ENCODE measurements around the gene ARFGAP1. TPM values are rescaled to one million over a fixed set of nuclear protein-coding genes. Genes with fewer than 3 reads are reported as not detected.
A peak's percentile ranks its signal among the peaks of the same experiment; 100 is the strongest.

Gene ARFGAP1
- total RNA-seq = 36.3 TPM
- 111 TPM for polyA plus RNA-seq
- long read RNA-seq, donor 1 = 0 reads
- long read RNA-seq, donor 2, transcript ARFGAP1-203 (13 exons, 3,281 nt) = major isoform, 14 of 54 reads
- long read RNA-seq, donor 2, partial matches to known transcripts = 28 of 54 reads
- long read RNA-seq, donor 2, other reads (novel, unspliced or antisense) = 0 of 54 reads
- long read RNA-seq, donor 3, transcript ARFGAP1-205 (5 exons, 2,640 nt) = major isoform, 6 of 15 reads
- long read RNA-seq, donor 3, transcript ARFGAP1-203 (13 exons, 3,281 nt) = major isoform, 6 of 15 reads
- long read RNA-seq, donor 3, partial matches to known transcripts = 0 of 15 reads
- long read RNA-seq, donor 3, other reads (novel, unspliced or antisense) = 0 of 15 reads
- long read RNA-seq, donor 4, partial matches to known transcripts = 0 of 5 reads
- long read RNA-seq, donor 4, other reads (novel, unspliced or antisense) = 0 of 5 reads
- long read RNA-seq, donor 5, transcript ARFGAP1-203 (13 exons, 3,281 nt) = major isoform, 5 of 11 reads
- long read RNA-seq, donor 5, partial matches to known transcripts = 0 of 11 reads
- long read RNA-seq, donor 5, other reads (novel, unspliced or antisense) = 0 of 11 reads
- long read RNA-seq, donor 6, transcript ARFGAP1-203 (13 exons, 3,281 nt) = major isoform, 7 of 22 reads
- long read RNA-seq, donor 6, partial matches to known transcripts = 12 of 22 reads
- long read RNA-seq, donor 6, other reads (novel, unspliced or antisense) = 0 of 22 reads
- long read RNA-seq, donor 7, partial matches to known transcripts = 0 of 2 reads
- long read RNA-seq, donor 7, other reads (novel, unspliced or antisense) = 0 of 2 reads
- long read RNA-seq, donor 8, partial matches to known transcripts = 0 of 5 reads
- long read RNA-seq, donor 8, other reads (novel, unspliced or antisense) = 0 of 5 reads
- long read RNA-seq, donor 9, transcript ARFGAP1-203 (13 exons, 3,281 nt) = major isoform, 6 of 7 reads
- long read RNA-seq, donor 9, partial matches to known transcripts = 0 of 7 reads
- long read RNA-seq, donor 9, other reads (novel, unspliced or antisense) = 0 of 7 reads
- long read RNA-seq, donor 10, partial matches to known transcripts = 0 of 7 reads
- long read RNA-seq, donor 10, other reads (novel, unspliced or antisense) = 0 of 7 reads

DNA sequence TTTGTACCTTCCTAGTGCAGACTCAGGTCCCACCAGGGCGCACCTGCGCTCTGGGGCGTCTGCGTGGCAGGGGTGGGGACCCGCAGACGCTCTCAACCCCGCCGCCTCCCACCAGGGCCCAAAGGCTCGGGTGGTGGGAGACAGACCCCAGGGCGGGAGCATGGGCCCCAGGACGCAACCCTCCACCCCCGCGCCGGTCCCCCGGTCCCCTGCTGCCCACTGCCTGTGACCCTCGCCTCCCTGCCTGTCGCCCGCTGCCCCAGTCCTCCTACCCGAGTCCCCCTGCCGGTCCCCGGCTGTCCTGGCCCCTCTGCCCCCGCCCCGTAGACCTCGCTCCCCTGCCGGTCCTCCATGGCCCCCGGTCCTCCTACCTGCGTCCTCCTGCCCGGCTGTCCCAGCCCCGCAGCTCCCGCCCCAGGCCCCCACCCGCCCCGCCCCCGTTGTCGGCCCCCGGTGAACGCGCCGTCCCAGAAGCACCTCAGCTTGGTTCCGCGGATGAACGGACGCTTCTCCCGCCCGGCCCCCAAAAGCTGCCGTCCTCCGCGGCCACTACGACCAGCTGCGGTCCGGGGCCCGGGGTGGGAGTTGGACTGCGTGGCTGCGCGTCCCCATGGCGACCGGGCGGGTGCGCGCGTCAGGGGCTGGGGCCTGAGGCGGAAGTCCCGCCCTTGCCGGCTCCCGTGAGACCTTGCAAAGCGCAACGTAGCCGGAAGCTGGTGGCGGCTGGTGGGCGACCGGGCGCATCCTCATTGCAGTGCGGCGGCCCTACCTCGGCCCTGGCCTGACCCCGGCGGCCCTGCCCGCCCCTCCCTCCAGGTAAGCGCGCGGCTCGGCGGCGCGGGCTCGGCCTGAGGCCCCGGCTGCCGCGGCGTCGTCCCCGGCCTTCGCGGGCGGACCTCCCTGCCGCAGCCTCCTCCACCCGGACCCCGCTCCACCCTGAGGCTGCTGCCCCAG lies at the start of gene ARFGAP1:
TSS of gene ARFGAP1 (plus strand) at position 709 of the 954 bp plus-strand sequence. CDS start 2,768 bp downstream, outside the sequence.
- H3K27me3 ChIP-seq (ENCODE audit: control insufficient read depth in 2 of 2, insufficient read depth in 1 of 2, low read length in 1 of 2) = peaks cover 0 to 20% of the 10 kb centered on the region in 2 donors
- H3K9me3 ChIP-seq (ENCODE audit: control insufficient read depth in 2 of 2, insufficient read depth in 1 of 2, low read length in 1 of 2) = peaks cover 0 to 2% of the 10 kb centered on the region in 2 donors
- H3K4me3 ChIP-seq (ENCODE audit: low read length in 2 of 2) = peak within 1 kb of the TSS; percentile 57 to 89
- H3K27ac ChIP-seq (ENCODE audit: low read depth in 1 of 2, low read length in 1 of 2) = no peak within 1 kb of the TSS
- H3K4me1 ChIP-seq (ENCODE audit: control insufficient read depth in 2 of 2, insufficient read depth in 2 of 2, low read length in 2 of 2) = peaks cover 9 to 16% of the 10 kb centered on the region in 2 donors
- WGBS = 1% methylated on average over 97 of the region's 97 CpGs
- DNase-seq (ENCODE audit: low read depth in 6 of 9, low spot score in 9 of 9) = peak; percentile 65 to 91 (median 81)
- peaks cover 20 to 21% of the 10 kb centered on the region in 2 donors for H3K36me3 ChIP-seq (ENCODE audit: control insufficient read depth in 2 of 2, insufficient read depth in 2 of 2, low read length in 1 of 2)

DNA sequence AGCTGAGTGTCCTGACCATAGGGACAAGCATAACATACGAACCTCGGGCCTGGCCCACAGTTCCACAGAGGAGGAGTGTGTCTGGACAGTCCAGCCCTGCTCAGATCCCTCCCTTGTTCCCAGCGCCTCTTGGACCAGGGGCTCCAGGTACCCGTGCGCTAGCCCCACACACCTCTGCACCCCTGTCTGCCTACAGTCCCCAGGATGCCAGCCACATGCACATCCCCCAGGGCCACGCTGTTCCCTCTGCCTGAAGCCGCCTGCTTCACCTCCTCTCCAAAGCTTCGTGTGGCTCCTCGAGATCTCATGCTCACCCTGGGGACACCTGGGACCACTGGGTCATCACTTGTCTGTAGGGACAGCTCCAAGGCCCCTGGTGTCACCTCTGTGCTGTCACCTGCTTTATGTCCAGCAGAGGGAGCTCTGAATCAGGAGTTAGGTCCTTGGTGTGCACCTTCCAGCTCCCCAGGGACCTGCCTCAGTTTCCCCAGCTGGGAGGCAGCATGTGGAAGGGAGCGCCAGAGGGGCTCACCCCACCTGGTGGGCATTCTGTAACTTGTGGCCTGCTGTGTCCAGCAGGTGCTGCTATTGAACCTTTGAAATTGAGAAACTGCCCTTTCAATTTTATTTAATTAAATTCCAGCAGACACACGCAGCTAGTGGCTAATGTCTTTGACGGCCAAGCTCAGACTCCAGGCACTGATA lies 49.3 kb upstream of the ARFGAP1 start:
- no peaks in the 10 kb centered on the region for H3K4me1 ChIP-seq (ENCODE audit: control insufficient read depth in 2 of 2, insufficient read depth in 2 of 2, low read length in 2 of 2)
- H3K9me3 ChIP-seq (ENCODE audit: control insufficient read depth in 2 of 2, insufficient read depth in 1 of 2, low read length in 1 of 2) = no peaks in the 10 kb centered on the region
- H3K4me3 ChIP-seq (ENCODE audit: low read length in 2 of 2) = no peak overlapping the region
- peak in 5 of 9 donors; percentile 24 to 53 (median 41) for DNase-seq (ENCODE audit: low read depth in 6 of 9, low spot score in 9 of 9)
- H3K27ac ChIP-seq (ENCODE audit: low read depth in 1 of 2, low read length in 1 of 2) = no peak overlapping the region
- 63% methylated on average over 12 of the region's 12 CpGs for WGBS
- peaks cover 0 to 59% of the 10 kb centered on the region in 2 donors for H3K27me3 ChIP-seq (ENCODE audit: control insufficient read depth in 2 of 2, insufficient read depth in 1 of 2, low read length in 1 of 2)
- H3K36me3 ChIP-seq (ENCODE audit: control insufficient read depth in 2 of 2, insufficient read depth in 2 of 2, low read length in 1 of 2) = no peaks in the 10 kb centered on the region

GRCh38 chr20:63223826-63224207 lies 48.8 kb upstream of the ARFGAP1 start:
- Histone ChIP-seq H3K4me1 (ENCODE audit: control insufficient read depth in 2 of 2, insufficient read depth in 2 of 2, low read length in 2 of 2) (no peaks in the 10 kb centered on the region), H3K9me3 (ENCODE audit: control insufficient read depth in 2 of 2, insufficient read depth in 1 of 2, low read length in 1 of 2) (no peaks in the 10 kb centered on the region), H3K27me3 (ENCODE audit: control insufficient read depth in 2 of 2, insufficient read depth in 1 of 2, low read length in 1 of 2) (peaks cover 0 to 65% of the 10 kb centered on the region in 2 donors), H3K36me3 (ENCODE audit: control insufficient read depth in 2 of 2, insufficient read depth in 2 of 2, low read length in 1 of 2) (no peaks in the 10 kb centered on the region), H3K4me3 (ENCODE audit: low read length in 2 of 2) (no peak overlapping the region), H3K27ac (ENCODE audit: low read depth in 1 of 2, low read length in 1 of 2) (no peak overlapping the region)
- no peak for DNase-seq (ENCODE audit: low read depth in 6 of 9, low spot score in 9 of 9)
- 86% methylated on average over 6 of the region's 6 CpGs for WGBS

GRCh38 chr20:63224412-63225081 lies 48.1 kb upstream of the ARFGAP1 start:
- Histone ChIP-seq H3K4me3 (ENCODE audit: low read length in 2 of 2) (no peak overlapping the region), H3K27ac (ENCODE audit: low read depth in 1 of 2, low read length in 1 of 2) (no peak overlapping the region), H3K36me3 (ENCODE audit: control insufficient read depth in 2 of 2, insufficient read depth in 2 of 2, low read length in 1 of 2) (no peaks in the 10 kb centered on the region), H3K9me3 (ENCODE audit: control insufficient read depth in 2 of 2, insufficient read depth in 1 of 2, low read length in 1 of 2) (no peaks in the 10 kb centered on the region), H3K27me3 (ENCODE audit: control insufficient read depth in 2 of 2, insufficient read depth in 1 of 2, low read length in 1 of 2) (peaks cover 0 to 68% of the 10 kb centered on the region in 2 donors), H3K4me1 (ENCODE audit: control insufficient read depth in 2 of 2, insufficient read depth in 2 of 2, low read length in 2 of 2) (no peaks in the 10 kb centered on the region)
- 57% methylated on average over 16 of the region's 16 CpGs for WGBS
- DNase-seq (ENCODE audit: low read depth in 6 of 9, low spot score in 9 of 9) = no peak

DNA sequence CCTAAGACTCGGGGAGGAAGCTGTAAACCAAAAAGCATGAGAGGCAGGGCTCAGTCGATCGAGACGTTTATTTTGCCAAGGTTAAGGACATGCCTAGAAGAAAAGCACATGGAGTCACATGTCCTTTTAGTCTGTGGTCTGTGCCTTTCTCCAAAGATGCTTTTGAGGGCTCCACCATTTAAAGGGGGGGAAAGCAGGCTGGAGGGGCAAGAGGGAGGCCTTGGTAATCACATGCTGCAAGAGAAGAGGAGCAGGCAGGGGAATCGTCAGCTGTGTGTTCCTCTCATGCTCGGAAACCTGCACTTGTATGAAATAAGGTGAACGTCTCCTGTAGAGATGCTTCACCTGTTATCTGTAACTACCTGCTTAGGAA lies 47.5 kb upstream of the ARFGAP1 start:
- 59% methylated on average over 7 of the region's 7 CpGs for WGBS
- DNase-seq (ENCODE audit: low read depth in 6 of 9, low spot score in 9 of 9) = no peak
- H3K36me3 ChIP-seq (ENCODE audit: control insufficient read depth in 2 of 2, insufficient read depth in 2 of 2, low read length in 1 of 2) = no peaks in the 10 kb centered on the region
- no peaks in the 10 kb centered on the region for H3K4me1 ChIP-seq (ENCODE audit: control insufficient read depth in 2 of 2, insufficient read depth in 2 of 2, low read length in 2 of 2)
- no peaks in the 10 kb centered on the region for H3K9me3 ChIP-seq (ENCODE audit: control insufficient read depth in 2 of 2, insufficient read depth in 1 of 2, low read length in 1 of 2)
- no peak overlapping the region for H3K4me3 ChIP-seq (ENCODE audit: low read length in 2 of 2)
- H3K27me3 ChIP-seq (ENCODE audit: control insufficient read depth in 2 of 2, insufficient read depth in 1 of 2, low read length in 1 of 2) = peaks cover 0 to 71% of the 10 kb centered on the region in 2 donors
- no peak overlapping the region for H3K27ac ChIP-seq (ENCODE audit: low read depth in 1 of 2, low read length in 1 of 2)

DNA sequence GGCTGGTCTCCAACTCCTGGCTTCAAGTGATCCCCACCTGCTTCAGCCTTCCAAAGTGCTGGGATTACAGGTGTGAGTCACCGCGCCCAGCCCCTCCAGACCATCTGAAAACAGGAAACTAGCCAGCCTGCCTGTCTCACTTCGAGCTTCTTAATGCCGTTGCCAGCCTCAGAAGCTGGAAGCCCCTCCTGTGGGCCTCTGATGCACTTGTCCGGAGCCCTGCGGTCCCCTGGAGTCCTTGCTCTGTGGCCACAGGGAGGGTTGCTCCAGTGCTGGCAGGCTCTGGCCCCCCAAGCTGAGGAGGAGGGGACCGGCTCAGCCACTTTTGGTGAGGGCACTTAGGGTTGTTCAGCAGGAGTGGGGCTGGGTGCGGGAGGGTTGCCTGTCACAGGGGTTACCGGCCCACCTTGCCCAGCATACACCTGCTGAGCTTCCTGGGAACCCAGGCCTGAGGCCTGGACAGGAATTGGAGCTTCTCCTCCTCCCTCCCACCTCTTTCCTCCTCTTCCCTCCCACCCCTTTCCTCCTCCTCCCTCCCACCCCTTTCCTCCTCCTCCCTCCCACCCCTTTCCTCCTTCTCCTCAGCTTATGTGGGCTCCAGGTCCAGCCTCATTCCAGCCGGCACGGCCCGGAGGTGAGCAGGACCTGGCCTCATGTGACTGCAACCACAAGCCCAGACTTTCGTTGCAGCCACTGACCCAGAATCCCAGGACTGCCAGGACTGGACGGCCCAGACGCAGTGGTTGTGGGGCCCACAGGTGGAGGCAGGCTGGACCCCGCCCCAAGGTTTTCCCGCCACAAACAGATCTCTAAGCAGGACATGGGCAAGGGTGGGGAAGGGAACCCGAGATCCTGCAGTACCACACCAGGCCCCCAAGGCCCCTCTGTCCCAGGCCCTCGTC lies 46.3 kb upstream of the ARFGAP1 start:
- Histone ChIP-seq H3K36me3 (ENCODE audit: control insufficient read depth in 2 of 2, insufficient read depth in 2 of 2, low read length in 1 of 2) (no peaks in the 10 kb centered on the region), H3K9me3 (ENCODE audit: control insufficient read depth in 2 of 2, insufficient read depth in 1 of 2, low read length in 1 of 2) (no peaks in the 10 kb centered on the region), H3K4me1 (ENCODE audit: control insufficient read depth in 2 of 2, insufficient read depth in 2 of 2, low read length in 2 of 2) (no peaks in the 10 kb centered on the region), H3K27ac (ENCODE audit: low read depth in 1 of 2, low read length in 1 of 2) (no peak overlapping the region), H3K27me3 (ENCODE audit: control insufficient read depth in 2 of 2, insufficient read depth in 1 of 2, low read length in 1 of 2) (peaks cover 0 to 75% of the 10 kb centered on the region in 2 donors), H3K4me3 (ENCODE audit: low read length in 2 of 2) (no peak overlapping the region)
- 90% methylated on average over 19 of the region's 19 CpGs for WGBS
- no peak for DNase-seq (ENCODE audit: low read depth in 6 of 9, low spot score in 9 of 9)

- no peak for DNase-seq (ENCODE audit: low read depth in 6 of 9, low spot score in 9 of 9)
- Histone ChIP-seq H3K4me1 (ENCODE audit: control insufficient read depth in 2 of 2, insufficient read depth in 2 of 2, low read length in 2 of 2) (no peaks in the 10 kb centered on the region), H3K36me3 (ENCODE audit: control insufficient read depth in 2 of 2, insufficient read depth in 2 of 2, low read length in 1 of 2) (no peaks in the 10 kb centered on the region), H3K4me3 (ENCODE audit: low read length in 2 of 2) (no peak overlapping the region), H3K27me3 (ENCODE audit: control insufficient read depth in 2 of 2, insufficient read depth in 1 of 2, low read length in 1 of 2) (peaks cover 0 to 75% of the 10 kb centered on the region in 2 donors), H3K27ac (ENCODE audit: low read depth in 1 of 2, low read length in 1 of 2) (no peak overlapping the region), H3K9me3 (ENCODE audit: control insufficient read depth in 2 of 2, insufficient read depth in 1 of 2, low read length in 1 of 2) (no peaks in the 10 kb centered on the region)
- WGBS = 94% methylated on average over 5 of the region's 5 CpGs
Measured at GRCh38 chr20:63227260-63227659, 45.4 kb upstream of the ARFGAP1 start.

Measured in thymus (tissue), 14 donors.